ENCODE results near the gene CTDSP1. TPM values are rescaled to one million over a fixed set of nuclear protein-coding genes. Genes with fewer than 3 reads are reported as not detected.
A peak's percentile ranks its signal among the peaks of the same experiment; 100 is the strongest.

The CTDSP1 gene, protein sequence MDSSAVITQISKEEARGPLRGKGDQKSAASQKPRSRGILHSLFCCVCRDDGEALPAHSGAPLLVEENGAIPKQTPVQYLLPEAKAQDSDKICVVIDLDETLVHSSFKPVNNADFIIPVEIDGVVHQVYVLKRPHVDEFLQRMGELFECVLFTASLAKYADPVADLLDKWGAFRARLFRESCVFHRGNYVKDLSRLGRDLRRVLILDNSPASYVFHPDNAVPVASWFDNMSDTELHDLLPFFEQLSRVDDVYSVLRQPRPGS
- 62.4 and 87.2 TPM in 2 replicates for total RNA-seq (2014; rRNA removed; shearing (Covaris generic))

DNA sequence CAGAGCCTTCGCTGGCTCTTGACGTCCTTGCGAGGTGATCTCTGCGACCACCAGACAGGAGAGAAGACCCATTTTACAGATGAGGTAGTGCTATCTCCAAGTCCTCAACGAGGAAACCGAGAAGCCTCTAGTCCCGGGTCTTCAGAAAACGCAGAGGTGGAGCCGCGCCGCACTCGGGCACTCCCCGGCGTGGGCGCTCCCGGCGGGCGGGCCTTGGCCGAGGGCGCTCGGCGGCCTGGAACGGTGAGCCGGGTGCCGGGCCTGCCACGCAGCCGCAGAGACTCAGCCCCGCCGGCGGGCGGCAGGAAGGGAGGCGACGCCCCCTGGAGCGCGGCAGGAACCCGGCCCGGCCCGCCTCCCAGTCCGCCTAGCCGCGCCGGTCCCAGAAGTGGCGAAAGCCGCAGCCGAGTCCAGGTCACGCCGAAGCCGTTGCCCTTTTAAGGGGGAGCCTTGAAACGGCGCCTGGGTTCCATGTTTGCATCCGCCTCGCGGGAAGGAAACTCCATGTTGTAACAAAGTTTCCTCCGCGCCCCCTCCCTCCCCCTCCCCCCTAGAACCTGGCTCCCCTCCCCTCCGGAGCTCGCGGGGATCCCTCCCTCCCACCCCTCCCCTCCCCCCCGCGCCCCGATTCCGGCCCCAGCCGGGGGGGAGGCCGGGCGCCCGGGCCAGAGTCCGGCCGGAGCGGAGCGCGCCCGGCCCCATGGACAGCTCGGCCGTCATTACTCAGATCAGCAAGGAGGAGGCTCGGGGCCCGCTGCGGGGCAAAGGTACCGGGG is at the start of gene CTDSP1:
CTDSP1 (plus strand) TSS at position 478 of the 776 bp plus-strand sequence; CDS start at position 701, 223 bp downstream.
- peak; percentile 97 for DNase-seq (ENCODE audit: low read depth)

DNA sequence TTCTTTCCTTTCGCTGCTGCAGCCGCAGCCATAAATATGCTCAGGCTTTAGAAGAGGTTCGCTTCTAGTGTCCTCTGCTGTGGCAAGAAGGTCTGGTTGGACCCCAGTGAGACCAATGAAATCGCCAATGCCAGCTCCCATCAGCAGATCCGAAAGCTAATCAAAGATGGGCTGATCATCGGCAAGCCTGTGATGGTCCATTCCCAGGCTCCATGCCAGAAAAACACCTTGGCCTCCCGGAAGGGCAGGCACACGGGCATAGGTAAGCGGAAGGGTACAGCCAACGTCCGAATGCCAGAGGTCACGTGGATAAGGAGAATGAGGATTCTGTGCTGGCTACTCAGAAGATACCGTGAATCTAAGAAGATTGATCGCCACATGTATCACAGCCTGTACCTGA is 45.6 kb upstream of the CTDSP1 start:
- no peak for DNase-seq (ENCODE audit: low read depth)

DNA sequence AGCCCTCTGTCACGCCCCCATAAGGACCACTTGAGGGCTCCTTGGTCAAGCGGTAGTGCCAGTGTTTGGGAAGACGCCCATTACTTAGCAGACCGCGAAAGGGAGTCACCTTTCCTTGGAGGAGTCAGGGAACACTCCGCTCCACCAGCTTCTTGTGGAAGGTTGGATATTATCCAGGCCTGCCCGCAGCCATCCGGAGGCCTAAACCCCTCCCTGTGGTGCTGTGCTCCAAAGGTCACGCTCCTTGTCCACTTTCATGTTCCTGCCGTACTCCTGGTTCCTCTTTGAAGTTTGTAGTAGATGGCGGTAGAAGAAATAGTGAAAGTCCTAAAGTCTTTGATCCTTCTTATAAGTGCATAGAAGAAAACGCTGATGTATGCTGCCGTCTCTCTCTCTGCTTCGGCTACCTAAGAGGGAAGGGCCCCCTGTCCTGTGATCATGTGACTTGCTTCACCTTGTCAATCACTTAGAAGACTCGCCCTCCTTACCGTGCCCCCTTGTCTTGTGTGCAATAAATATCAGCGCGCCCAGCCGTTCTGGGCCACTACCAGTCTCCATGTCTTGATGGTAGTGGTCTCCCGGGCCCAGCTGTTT is 44.7 kb upstream of the CTDSP1 start:
- DNase-seq (ENCODE audit: low read depth), result no peak

DNA sequence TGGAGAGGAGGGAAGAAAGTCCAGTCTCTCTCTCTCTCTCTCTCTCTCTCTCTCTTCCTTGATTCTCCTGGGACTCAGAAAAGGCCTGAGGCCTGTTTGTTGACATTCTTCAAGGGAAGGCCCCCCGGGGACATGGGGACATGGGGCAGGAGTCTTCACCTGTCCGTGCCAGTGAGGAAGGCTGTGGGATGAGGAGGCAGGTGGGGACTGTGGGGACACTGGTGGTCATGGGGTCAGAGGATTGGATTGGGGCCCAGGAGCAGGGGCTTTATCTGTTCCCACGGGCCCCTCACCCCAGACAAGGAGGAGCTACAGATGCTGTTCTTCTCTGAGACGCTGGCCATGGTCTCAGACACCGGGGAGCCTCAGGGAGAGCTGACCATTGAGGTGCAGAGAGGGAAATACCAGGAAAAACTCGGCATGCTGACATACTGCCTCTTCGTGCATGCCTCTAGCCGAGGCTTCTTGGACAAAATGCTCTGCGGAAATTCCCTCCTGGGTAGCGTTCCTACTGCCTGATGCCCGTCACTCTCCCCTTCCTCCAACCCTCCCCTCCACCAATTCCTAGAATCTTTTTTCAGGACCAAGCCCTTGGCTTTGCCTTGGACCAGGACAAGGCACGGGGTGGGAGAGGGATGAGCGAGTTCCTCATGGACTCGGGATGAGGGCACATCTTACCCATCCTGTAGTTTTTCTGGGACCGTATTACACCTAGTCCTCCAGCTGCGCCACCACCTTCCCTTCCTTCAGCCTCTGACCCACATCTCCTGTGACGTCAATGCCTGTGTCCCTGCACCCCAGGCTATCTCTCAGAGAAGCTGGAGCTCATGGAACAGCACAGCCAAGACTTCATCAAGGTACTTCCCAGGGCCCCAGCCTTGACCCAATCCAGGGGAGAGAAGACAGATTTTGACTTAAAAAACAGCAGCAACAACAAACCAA is 42.2 kb upstream of the CTDSP1 start:
- DNase-seq (ENCODE audit: low read depth), result no peak

DNA sequence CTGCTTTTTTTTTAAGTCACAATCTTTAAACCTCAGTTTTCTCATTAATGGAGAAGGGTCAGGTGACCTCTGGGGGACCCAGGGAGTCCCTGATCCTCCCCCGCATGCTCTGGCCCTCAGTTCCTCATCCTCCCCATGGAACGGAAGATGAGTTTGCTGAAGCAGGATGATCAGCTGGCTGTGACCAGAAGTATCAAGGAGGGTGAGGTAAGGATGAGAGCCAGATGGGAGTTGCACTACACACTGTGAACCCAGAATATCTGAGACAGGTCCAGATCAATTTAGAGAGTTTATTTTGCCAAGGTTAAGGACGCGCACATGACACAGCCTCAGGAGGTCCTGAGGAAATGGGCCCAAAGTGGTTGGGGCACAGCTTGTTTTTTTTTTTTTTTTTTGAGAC is 39.2 kb upstream of the CTDSP1 start:
- DNase-seq (ENCODE audit: low read depth), result no peak

DNA sequence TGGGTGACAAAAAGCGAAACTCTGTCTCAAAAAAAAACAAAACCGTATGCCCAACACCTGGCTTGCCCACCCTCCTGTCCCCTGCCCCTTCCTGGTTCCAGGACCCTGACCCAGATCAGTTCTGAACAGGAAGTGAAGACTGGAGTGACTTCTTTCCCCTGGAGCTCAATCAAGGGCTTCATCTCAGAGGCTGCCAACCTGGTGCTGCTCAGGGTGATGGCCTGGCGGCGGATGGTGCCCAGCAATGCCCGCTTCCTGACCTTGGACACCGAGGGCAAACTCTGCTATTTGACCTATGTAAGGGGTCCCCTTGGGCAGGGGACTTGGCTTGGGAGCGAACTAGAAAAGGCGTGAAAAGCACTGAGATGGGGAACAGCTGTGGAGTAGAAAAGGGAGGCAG is 37.1 kb upstream of the CTDSP1 start:
- DNase-seq (ENCODE audit: low read depth), result no peak

DNA sequence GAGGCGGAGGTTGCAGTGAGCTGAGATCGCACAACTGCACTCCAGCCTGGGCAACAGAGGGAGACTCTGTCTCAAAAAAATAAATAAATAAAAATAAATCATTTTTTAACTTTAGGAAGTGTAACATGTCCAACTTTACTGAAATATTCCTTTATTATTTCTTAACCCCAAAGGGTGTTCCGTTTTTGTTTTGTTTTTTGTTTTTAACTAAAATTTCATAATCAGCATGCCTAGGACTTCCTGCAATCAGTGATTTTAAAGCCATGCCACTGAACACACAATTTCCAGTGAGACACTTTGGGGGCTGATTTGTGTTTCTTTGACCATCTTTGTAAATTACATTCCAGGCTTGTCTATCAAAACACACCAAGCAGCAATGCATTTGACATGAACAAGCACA is 35.9 kb upstream of the CTDSP1 start:
- no peak for DNase-seq (ENCODE audit: low read depth)

DNA sequence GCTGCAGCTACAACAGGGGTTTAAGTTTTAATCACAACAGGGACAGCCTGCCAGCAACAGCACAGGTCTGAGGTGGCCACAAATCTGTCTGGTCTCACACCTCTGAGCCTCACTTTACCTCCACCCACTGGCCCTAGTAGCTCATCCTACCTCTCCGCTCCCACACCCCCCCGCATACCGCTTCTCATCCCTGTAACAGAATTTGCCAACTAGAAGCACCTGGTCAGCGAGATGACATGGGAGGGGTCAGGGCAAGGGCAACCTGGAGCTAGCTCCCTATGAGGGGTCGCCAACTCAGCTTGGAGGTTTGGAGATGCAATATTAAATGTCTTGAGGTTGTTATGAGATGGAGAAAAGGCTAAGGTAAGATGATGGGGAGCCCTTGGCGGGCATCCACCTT is 35.5 kb upstream of the CTDSP1 start:
- no peak for DNase-seq (ENCODE audit: low read depth)

DNA sequence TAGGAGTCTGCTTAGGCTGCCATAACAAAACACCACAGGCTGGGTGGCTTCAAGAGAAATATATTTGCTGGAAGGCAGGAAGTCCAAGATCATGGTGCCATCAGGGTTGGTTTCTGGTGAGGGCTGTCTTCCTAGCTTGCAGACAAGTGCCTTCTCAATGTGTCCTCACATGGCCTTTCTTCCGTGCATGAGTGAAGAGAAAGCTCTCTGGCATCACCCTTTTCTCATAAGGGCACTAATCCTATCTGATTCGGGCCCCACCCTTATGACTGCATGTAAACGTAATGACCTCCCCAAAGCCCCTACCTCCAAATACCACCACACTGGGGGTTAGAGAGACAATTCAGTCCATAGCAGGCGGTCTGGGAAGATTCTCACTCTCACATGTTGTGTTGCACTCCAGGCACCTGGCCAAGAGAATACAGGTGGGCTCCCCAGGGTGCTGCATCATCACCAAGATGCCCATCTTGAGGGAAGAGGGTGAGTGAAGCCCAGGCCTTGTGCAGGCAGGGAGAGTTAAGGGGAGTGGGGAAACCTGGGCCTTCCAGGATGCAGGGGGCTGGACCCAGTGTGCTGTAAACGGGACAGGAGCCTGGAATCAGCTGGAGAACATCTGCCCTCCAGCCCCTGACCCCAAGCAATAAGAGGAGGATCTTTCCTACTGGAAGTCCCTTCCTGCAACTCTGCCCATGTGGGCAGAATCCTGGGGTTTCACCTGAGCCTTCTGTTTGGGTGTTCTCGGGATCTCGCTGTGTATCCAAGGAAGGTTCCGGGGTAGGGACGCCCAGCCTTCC is 32.9 kb upstream of the CTDSP1 start:
- DNase-seq (ENCODE audit: low read depth), result no peak

DNA sequence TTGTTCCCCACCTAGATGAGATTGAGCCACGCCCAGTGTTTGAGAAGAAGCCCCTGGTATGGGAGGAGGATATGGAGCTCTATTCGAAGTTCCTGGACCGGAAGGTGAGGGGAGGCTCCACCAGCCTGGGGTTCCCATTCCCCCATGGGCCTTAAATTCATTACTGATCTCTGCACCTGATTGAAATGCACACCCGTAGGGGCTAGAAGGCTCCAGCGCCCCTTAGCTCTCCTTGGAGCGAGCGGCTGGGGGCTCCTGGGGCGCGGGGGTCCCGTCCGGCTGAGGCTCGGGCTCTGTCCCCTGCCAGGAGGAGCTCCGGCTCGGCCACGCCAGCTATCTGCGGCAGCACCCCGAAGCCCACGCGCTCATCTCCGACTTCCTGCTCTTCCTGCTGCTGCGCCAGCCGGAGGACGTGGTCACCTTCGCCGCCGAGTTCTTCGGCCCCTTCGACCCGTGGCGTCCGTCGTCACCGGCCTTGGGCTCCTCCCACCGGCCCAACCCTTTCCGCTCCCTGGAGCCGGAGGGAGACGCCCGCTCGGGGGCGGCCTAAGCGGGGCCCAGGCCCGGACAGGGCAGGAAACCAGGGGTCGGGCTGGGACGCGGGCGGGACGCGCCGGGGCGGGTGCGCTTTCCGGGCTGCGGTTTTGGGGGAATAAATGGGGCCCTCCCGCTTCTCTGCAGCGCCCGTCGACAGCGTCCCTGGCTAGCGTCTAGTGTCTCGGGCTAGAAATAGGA is 32.1 kb upstream of the CTDSP1 start:
- peak; percentile 81 for DNase-seq (ENCODE audit: low read depth)

DNA sequence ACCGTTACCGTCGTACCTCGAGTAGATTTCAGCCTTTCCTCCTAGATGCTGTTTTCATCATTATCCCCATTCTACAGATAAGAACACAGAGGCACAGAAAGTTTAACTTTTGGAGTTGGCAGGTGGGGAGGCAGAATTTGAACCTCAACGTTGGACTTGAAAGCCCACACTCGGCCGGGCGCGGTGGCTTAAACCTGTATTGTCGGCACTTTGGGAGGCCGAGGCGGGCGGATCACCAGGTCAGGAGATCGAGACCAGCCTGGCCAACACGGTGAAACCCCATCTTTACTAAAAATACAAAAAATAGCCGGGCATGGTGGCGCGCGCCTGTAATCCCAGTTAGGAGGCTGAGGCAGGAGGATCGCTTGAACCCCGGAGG is 31.5 kb upstream of the CTDSP1 start:
- DNase-seq (ENCODE audit: low read depth), result no peak

DNA sequence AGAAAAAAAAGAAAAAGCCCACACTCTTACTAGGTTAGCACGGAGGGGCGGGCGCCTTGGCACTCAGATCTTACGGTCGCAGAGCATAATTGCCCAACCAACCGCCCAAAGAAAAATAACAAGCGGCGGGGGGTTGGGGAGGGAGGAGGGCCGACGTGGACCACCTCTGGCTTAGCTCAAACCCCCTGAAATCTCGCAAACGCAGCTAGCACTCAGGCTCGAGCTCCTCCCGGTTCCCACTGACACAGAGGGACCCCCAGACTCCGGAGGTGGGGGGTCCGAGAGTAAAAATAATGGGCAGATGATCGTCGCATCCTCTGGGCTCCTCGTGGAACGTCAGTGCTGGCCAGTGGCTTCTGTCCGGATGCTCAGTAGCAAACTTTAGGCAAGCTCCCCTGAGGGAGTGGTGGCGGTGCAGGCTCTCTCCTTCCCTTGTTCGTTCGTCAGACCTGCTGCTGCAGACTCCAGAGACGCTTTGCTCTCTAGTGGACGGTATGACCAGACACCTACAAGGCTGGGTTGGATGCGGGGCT is 31.0 kb upstream of the CTDSP1 start:
- no peak for DNase-seq (ENCODE audit: low read depth)

DNA sequence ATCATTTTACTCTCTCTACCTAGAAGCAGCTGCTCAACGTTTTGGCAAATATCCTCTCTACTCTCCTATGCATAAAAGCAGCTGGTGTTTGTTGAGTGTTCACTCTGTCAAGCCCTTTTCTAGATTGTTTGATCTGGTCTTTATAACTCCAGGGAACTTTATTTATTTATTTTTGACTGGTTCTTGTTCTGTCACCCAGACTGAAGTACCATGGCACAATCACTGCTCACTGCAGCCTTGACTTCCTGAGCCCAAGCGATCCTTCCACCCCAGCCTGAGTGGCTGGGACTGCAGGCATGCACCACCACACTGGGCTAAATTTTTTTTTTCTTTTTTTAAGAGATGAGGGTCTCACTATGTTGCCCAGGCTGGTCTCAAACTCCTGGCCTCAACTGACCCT is 30.3 kb upstream of the CTDSP1 start:
- no peak for DNase-seq (ENCODE audit: low read depth)

DNA sequence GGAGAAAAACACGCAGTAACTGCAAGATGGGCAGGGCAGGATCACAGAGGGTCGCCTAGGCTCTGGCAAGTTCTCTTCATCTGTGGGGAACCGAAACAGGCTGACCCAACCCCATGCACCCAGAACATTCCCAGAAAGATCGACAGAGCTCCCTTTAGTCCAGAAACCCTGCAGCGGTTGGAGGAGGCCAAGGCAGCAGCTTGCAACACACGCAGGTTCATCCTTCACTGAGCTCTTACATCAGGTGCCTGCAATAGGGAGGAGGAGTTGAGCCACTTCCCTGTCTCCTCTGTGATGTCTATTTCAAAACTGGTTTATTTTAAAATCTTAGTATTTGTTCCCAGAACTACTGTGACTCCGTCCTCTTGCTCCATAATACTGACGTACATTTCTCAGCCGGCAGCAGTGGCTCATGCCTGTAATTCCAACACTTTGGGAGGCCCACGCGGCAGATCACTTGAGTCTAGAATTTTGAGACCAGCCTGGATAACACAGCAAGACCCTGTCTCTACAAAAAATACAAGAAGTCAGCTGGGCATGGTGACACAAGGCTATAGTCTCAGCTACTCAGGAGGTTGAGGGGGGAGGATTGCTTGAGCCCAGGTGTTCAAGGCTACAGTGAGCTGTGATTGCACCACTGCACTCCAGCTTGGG is 29.1 kb upstream of the CTDSP1 start:
- no peak for DNase-seq (ENCODE audit: low read depth)

DNA sequence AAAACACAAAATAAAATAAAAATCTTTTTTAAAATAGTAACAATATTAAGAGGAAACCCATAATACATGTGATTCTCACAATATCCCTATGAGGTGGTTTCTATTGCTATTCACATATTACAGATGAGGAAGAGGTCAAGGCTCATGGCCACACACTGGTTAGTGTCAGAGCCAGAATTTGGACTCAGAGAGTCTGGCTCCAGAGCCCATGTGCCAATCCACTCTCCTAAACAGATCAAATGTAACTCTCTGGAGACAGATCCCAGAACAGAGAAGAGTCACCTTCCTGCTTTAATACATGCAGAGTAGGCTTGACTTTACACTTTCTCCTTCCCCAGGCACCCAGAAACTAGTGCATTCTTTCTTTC is 27.7 kb upstream of the CTDSP1 start:
- DNase-seq (ENCODE audit: low read depth), result no peak

DNA sequence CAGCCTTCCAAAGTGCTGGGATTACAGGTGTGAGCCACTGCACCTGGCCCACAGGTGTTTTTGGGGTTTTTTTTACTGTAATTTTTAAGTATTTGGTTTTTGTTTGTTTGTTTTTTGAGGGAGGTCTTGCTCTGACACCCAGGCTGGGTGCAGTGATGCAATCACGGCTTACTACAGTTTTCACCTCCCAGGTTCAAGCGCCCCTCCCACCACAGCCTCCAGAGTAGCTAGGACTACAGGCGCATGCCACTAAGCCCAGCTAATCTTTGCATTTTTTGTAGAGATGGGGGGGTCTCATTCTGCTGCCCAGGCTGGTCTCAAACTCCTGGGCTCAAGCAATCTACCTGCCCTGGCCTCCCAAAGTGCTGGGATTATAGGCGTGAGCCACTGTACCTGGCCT is 24.9 kb upstream of the CTDSP1 start:
- no peak for DNase-seq (ENCODE audit: low read depth)

DNA sequence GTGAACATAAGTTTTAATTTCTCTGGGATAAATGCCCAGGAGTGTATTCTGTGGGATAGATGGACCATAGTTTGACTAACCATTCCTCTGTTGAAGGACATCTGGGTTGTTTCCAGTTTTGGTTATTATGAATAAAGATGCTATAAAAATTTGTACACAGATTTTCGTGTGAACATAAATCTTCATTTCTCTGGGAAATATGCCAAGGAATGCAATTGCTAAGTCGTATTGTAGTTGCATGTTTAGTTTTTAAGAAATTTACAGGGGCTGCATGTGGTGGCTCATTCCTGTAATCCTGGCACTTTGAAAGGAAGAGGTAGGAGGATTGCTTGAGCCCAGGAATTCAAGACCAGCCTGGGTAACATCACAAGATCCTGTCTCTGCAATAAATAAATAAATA is 24.5 kb upstream of the CTDSP1 start:
- DNase-seq (ENCODE audit: low read depth), result no peak

DNA sequence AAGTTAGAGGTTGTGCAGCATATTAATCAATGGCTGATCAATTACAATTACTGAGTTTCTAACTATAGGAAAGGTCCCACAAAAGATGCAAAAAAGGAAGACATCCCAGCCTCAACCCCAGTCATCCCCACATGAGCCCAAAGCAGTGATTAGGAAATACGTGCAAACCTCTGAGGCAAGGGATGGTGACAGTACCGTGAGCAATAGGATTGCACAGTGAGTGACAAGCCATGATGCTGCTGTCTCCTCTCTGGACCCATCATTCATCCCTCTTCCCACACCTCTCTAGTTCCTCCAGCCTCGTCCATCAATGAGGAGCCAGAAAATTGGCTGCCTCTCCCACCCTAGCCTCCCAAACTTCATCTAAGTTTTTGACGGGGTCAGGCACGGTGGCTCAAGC is 21.6 kb upstream of the CTDSP1 start:
- DNase-seq (ENCODE audit: low read depth), result no peak

DNA sequence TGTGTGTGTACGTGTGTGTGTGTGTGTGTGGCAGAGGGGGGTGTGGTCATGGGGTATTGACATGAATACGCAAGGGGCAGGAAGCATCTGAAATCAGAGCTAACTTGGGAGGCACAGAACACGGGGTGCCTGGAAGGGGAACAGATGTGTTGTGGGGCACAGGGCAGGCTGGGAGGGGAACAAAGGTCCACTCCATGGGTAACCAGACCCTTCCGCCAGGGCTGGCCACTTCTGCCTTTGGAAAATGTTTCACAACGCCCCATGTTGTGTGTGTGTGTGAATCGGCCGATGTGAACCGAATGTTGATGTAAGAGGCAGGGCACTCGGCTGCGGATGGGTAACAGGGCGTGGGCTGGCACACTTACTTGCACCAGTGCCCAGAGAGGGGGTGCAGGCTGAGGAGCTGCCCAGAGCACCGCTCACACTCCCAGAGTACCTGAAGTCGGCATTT is 17.7 kb upstream of the CTDSP1 start, which contains the start of gene SLC11A1:
SLC11A1 (plus strand) TSS at position 358 of the 451 bp plus-strand sequence. CDS start 96 bp downstream, outside the sequence.
- no peak for DNase-seq (ENCODE audit: low read depth)
